Activated CD8-positive, alpha-beta memory T cell treated with anti-CD3 and anti-CD28 coated beads for 4 hours (primary cell): ENCODE measurements around the gene DOK6.
"Not testable (repeated sequence)": the region's sequence is repeated elsewhere in the genome, so short reads cannot be mapped to it uniquely, and the experiment has no call there.

Experiments used
- DNase-seq, 2 donors: peaks; one replicate each; pipeline ENCODE4 v3.0.0-alpha.2; 2020; ENCODE audit warnings: low read depth in 2 of 2

The DOK6 gene

DNA sequence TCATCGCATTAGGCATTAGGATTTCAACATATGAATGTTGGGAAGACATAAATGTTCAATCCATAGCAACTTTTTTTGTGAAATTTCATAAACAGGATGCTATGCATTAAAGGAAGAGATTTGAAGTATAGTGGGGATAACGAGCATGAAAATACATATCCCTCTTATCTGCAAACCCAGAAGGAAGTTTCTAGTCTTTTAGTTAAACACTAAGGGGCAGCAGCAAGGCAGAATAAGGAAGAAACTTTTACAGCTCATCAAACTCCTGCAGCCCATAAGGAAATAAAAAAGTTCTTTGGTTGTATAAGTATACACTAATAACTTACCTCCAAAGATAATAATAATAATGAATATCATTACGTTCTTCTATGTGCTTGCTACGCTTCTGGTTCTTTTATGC, 465.5 kb downstream of the DOK6 start:
- no peak for DNase-seq

DNA sequence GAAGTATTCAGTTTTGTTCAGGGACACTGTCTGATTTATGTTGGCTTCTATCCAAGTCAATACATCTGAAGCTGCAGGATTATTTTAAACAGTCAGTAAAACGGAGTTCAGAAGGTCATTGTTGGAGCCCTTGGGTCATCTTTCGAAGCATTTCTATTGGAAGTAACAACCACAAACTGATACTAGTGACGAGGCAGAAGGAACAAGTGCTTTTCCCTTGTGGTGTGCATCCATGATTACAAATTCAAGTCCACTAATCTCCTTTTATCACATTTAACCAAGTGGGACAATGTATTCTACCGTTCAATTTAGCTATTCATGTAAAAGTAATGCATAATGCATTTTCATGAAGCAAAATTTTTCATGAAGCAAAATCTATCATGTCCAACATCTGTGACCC, 470.0 kb downstream of the DOK6 start:
- DNase-seq, result no peak

DNA sequence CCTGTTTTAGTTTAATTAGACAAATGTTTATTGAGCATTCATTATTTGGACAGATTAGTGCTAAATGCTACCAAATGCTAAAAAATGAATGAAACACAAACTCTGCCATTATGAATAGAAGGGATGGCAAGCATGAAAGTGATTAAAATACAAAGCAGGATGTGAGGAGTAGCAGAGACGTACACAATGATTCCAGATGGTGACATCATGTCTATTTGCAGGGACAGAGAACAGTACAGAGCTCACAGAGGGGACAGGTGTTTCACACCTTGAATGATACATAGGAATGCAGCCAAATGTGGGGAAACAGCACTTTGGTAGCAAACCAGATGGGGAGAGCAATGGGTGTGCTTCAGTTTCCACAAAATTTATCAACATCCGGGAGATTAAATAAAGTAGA, 470.7 kb downstream of the DOK6 start:
- no peak for DNase-seq

DNA sequence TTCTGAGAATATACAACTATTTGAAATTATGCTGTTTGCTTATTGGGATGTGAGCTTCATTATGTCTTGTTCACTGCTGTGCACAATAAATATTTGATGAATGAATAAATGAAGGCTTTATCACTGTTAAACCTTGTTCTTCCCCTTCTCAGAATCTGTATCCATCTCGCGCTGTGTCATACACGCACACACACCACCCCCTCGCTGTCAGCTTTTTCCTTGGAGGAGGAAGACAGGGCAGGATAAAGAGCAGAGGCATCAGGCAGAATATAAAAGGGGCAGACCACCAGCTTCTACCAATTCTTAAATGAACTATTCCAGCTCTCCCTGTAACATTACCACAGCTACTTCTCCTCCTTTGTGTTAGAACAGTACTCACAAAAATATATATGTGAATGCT, 472.0 kb downstream of the DOK6 start:
- no peak for DNase-seq

DNA sequence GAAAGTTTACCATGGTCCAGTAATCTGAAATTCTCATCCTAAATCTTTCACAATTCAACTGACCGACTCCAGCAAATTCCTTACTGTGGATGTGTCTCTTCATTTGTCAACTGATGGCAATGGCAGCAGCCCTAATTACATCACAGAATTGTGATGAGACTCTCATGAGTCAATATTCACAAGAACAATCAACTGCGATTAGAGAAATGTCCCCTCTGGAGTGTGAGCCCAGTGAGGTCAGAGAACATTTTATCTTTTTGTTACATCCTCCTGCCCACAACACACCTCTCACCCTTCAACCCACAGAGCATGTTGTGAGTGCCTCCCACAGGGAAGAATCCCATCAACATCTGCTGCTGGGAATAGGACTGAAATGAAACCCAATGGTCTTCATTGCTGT, 473.4 kb downstream of the DOK6 start:
- DNase-seq, result no peak

DNA sequence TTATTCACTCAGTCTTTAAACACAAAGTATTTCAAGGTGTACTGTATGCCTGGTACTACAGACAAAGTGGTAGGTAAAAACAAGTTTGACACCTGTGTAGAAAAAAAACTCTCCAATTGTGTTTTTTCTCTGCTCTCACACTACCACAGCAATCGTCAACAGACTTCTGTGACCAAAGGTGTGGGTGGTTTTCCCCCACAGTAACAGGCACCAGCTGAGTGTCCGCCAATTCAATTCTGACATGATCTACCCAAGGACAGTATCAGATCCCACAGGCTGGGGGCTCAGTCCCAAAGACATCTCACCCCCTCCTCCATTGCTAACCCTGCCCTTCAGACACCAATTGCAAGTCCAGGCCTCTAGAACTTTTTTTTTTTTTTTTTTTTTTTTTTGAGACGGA, 475.8 kb downstream of the DOK6 start:
- no peak for DNase-seq

DNA sequence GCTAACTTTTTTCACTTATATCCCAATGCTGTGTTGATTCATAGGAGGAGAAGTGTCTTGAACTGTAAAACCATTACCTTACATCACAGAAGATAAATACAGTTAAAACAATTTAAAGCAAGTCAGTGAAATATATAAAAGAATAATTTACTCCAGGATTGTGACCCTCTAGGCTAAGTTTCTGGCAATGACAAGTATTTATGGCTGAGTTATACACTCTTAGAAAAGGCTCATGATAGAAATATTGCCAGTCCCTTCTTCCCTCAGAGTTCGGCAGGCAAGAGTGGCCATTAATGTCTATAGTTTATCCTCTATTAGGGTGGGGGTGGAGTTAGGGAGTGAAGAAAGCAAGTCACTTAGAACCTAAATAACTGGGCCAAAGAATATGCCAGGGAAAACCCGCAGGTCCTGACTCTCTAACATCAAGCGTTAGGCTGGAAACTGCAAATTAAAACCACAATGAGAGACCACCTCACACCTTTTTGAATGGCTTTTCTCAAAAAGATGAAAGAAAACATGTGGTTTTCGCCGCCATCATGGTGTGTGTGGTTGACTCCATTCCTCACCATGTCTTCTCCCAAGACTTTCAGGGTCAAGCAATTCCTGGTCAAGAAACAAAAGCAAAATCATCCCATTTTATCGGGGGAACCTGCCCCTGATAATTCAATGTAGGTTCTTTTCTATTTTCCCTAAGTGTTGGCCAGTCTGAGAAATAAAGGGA, 477.7 kb downstream of the DOK6 start:
- DNase-seq, result no peak

DNA sequence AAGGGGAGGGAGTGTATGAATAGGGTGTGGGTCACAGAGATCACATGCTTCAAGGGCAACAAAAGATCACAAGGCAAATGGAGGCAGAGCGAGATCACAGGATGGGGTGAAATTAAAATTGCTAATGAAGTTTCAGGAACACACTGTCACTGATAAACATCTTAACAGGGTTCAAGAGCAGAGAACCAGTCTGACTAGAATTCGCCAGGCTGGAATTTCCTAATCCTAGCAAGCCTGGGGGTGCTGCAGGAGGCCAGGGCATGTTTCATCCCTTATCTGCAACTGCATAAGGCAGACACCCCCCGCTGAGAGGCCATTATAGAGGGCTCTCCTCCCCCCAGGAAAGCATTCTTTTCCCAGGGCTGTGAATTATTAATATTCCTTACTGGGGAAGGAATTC, 478.4 kb downstream of the DOK6 start:
- not testable (repeated sequence) for DNase-seq

DNA sequence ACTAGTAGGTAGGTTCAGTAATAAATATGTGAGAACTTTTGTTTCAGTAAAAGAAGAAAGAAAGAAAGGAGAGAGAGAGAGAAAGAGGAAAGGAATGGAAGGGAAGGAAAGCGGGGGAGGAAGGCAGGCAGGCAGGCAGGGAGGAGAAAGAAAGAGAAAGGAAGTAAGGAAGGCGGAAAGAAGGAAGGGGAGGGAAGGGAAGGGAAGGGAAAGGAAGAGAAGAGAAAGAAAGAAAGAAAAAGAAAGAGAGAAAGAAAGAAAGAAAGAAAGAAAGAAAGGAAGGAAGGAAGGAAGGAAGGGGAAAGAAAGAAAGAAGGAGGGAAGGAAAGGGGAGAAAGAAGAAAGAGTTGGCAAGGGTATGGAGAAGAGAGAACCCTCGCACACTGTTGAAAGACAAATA, 479.4 kb downstream of the DOK6 start:
- DNase-seq, result no peak

DNA sequence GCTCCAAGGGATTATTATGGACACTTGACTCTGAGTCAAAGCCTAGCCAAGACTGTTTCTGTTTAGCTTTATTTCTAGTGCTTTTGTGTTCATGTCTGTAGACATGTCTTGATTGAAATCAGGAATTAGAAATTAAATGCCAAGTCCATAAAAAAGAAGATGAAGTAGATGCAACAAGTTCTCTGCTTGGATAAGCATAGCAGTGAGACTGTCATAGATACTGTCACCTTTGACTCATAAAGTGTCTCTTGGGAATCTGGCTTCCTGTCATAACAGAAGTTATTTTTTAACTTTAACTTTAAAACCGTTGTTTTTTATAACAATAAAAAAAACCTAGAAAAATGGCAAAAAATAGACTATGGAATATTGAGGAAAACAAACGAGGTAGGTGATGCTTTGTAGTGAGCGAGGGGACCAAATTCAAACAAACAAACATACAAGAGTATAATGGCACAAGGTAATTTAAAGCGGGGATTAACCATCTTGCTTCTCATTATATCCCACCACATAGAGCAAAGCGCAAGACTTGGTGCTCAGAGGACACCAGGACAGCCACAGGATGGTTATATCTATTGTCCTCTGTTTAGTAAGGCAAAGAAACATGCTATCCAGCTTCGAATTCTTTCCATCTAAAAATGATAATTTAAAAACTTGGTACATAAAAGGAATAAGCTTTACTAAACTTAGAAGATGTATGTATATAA, 482.4 kb downstream of the DOK6 start:
- DNase-seq, result no peak

DNA sequence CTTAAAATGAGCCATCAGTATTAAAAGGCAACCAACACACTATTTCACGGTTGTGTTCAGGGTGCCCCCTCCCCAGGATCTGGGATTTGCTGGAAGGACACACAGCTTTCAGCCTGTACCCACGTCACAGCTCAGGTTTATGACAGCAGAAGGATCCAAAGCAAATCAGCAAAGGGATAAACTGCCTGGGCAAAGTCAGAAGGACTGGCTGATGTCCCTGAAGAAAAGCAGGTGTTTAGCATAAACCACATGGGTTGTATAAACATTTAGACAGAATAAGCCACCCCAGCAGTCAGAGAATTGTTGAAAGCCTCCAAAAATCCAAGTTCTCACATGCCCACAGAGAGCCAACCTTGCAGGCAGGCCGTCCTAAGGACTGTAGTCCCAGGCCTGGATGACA, 483.1 kb downstream of the DOK6 start:
- DNase-seq, result no peak

DNA sequence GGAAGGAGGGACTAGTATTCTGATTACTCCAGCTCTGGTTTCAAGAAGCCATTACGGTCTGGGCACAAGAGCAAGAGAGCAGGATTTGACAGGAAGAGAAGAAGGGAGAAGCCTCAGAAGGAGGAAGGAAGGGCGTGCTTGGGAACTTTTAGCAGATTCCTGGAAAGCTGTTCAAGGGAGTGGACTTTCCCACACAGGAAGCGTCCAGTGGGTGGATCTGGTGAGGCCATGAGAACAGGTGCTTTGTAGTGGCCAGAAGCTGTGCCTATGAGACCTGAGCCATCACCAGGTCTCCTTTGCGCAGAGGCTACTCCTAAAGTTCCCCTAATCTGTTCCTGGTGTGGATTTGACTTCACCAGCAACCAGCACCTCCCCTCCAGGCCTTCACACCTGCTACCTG, 484.7 kb downstream of the DOK6 start:
- no peak for DNase-seq

DNA sequence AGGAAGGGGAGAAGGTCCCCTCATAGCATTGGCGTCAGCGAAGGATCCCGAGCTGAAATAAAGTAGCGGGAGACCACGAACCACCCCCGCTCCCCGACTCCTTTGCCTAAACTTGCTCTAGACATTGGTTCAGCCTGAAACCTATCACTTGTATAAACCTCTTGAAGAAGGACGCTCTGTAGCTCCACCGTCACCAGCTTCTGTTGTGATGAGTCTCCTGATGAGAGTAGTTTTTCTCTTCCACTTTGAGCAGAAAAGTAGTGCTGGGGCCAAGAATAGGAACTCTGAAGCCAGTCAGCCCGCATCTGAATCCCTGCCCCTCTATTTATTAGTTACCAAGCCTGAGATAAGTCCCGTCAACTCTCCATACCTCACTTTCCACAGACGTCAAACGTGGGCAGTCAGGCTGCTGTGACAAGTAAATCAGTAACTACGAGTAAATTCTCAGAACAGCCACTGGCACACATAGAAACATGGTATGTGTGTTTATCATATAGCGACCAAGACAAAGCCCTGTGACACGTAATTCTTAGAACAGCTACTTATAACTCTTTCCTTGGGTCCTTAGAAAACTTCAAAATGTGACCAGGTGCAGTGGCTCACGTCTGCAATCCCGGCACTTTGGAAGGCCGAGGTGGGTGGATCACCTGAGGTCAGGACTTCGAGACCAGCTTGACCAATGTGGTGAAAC, 485.3 kb downstream of the DOK6 start:
- no peak for DNase-seq

DNA sequence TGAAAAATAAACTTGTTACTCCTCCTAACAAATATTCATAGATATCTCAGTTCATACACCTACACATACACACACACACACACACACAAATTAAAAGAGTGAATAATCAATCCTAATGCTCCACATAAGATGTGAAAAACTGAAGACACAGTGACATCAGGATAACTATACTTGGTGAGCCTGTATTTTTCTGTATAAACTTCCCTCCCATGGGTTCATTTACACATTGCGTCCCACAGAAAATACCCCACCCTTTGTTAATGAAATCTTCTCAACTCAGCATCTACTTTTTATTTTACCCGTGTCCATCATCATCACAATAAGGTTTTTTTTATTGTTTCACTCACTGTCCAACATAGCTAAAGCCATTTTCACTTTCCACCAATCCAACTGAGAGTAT, 486.6 kb downstream of the DOK6 start:
- DNase-seq, result no peak

DNA sequence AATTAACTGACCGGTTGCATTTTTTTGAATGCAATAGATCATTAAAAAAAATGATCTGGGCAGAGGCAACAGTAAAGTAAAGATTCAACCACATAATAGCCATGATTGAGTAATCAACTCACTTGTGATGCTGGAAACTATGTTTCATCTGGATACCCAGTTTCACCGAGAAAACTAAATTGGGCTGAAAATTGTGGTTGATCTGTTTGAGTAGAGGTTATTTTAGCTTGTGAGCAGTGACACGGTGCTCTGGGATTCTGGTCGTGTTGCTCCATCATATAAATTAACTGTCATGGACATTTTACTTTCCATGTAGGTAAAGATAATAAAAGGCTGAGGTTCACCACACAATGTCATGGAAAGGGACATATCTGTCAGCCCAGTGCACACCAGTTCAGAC, 488.3 kb downstream of the DOK6 start:
- DNase-seq, result no peak

DNA sequence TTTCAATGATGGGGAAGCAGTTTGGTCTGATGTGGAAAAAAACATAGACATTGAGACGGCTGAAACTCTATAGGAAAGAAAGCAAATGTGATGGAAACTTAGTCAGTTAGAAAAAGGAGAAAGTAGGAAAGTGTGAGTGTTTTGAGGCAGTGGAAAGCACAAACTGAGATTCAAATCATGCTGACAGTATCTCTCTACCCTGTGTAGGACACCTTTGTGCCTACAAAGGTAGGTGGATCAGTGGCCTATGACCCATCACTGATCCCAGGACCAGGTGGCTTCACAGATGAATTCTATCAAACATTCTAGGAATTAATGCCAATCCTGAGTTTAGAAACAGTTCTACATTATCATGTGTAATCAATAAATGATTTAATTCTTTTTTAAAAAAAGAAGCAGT, 489.9 kb downstream of the DOK6 start:
- no peak for DNase-seq

DNA sequence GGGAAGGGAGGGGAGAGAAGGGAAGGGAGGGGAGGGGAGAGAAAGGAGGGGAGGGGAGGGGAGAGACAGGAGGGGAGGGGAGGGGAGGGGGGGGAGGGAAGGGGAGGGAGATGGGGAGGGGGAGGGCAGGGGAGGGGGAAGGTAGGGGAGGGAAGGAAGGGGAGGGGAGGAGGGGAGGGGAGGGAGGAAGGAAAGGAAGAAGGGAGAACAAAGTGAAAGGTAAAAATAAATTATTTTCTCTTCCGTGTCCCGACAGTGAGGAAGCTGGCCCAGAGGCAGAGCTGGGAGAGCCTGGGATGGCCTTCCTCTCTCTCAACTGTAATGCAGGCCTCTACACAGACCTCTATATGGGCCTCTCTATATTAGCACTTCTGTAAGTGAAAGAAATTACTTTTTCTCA, 493.8 kb downstream of the DOK6 start:
- DNase-seq, result no peak

DNA sequence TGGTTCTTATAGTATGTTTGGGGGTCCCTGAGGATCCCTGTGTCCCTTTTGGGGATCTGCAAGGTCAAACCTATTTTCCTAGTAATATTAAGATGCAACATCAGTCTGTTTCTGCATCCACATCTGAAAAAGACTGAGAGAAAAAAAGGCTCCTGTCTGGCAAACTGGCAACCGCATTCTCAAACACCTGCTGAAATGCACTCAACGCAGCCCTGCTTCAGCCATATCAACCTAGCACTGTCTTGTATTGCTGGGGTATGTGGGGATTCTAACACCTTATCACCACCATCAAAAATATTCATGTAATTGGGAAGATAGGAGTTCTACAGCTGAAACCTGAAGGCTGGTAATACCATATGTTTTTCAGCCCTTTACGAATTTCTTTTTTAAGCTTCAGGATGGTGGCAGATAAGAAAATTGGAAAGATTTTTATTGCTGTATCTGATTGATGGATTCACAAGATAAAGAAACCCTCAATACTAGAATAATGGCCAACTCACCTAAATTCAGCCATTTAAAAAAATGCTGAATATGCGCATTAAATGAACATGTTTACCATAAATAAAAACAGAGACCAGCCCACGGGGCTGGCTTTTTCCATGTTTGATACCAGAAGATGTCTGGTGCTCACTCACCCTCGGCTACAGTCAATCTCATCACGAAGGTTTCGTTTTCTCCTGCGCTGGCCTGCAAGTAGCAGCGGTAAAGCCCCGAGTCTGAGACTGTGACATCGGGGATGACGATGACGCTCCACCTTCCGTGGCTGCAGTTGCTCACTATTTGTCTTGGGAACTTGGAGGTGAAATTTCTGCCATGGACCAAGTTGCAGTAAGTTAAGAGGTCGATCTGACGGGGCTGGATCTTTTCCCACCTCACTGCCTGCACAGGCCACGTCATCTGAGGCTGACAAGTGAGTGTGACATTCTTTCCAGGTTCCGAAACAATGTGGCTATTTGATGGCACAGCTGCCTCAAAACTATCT, 494.7 kb downstream of the DOK6 start:
- no peak for DNase-seq

DNA sequence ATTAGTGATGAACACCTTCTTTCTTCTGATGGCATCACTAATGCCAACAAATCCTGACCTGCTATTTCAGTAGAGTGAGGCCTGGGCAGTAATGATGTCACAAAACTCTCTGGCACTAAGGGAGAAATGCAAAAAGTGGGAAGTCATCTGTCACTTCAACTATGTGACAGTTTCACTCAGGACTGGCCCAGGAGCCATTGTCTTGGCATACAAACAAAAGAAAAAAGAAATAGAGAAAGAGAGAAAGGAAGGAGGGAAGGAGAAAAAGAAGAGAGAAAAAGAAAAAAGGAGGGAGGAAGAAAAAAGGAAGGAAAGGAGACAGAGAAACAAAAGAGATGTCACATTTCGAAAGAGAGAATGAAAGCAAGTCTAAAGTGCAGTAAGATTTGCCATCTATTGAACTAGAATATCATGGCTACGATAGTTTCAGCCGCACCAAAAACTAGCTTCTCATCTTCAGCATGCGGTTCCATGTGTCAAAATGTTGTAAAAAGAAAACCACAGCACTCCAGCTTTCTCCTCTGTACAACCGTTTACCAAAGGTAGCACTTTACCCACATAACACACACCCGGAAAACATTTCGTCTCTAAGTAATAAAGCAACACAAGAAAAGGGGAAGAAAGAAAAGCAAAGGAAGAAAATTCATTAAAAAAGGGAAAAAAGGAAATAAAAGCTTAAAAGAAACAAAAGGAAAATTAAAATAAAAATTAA, 496.9 kb downstream of the DOK6 start:
- no peak for DNase-seq

DNA sequence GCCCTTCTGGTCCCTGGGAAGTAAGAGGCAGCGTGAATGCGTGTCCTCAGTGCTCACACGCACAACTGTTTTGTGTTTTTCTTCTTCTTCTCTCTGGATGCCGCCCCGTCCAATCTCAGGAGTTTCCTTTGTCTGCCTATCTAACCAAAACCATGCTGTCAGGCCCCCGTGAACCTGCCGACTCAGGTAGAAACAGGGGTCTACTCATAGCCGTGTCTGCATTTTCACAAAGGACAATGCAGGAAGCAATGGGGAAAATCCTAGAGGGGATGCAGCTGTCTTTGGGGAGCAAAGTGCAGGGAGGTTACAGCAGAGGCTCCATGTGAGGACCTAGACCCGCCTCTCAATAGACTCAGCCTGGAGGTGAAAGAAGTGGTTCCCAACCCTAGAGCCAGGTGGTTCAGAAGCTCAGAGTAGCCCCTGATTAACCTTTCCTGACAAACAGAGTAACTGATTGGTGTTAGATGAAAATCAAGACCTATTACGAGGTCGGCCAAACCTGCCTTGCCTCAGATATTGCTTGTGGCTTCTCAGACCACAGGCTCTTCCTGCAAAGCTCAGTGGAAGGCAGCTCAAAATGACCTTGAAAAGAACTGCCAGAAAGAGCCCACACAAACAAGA, 497.7 kb downstream of the DOK6 start:
- DNase-seq, result no peak
